ENCODE data around the gene SLC25A29.
"Not testable (repeated sequence)": the region's sequence is repeated elsewhere in the genome, so short reads cannot be mapped to it uniquely, and the experiment has no call there.

DNA sequence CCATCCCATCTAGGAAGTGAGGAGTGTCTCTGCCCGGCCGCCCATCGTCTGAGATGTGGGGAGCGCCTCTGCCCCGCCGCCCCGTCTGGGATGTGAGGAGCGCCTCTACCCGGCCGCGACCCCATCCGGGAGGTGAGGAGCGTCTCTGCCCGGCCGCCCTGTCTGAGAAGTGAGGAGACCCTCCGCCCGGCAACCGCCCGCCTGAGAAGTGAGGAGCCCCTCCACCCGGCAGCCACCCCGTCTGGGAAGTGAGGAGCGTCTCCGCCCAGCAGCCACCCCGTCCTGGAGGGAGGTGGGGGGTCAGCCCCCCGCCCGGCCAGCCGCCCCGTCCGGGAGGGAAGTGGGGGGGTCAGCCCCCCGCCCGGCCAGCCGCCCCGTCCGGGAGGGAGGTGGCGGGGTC lies 38.4 kb upstream of the SLC25A29 start:
- TF ChIP-seq, protein P1, sequence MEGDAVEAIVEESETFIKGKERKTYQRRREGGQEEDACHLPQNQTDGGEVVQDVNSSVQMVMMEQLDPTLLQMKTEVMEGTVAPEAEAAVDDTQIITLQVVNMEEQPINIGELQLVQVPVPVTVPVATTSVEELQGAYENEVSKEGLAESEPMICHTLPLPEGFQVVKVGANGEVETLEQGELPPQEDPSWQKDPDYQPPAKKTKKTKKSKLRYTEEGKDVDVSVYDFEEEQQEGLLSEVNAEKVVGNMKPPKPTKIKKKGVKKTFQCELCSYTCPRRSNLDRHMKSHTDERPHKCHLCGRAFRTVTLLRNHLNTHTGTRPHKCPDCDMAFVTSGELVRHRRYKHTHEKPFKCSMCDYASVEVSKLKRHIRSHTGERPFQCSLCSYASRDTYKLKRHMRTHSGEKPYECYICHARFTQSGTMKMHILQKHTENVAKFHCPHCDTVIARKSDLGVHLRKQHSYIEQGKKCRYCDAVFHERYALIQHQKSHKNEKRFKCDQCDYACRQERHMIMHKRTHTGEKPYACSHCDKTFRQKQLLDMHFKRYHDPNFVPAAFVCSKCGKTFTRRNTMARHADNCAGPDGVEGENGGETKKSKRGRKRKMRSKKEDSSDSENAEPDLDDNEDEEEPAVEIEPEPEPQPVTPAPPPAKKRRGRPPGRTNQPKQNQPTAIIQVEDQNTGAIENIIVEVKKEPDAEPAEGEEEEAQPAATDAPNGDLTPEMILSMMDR (IDR thresholded peaks at IDR 0.05; ENCODE audit: low read depth, low read length, poor library complexity, severe bottlenecking) = not testable (repeated sequence)
- not testable (repeated sequence) for TF ChIP-seq EZH2phosphoT487 (IDR thresholded peaks at IDR 0.05; ENCODE audit: borderline replicate concordance, low read length)
